ENCODE measurements around the gene DNAJC8.

Gene DNAJC8

GRCh38 chr1:28249013-28249865, 16.4 kb upstream of the DNAJC8 start:
- DNase-seq = peak; percentile 45

- DNase-seq = peak; percentile 75
Observed at GRCh38 chr1:28248273-28249012, 15.6 kb upstream of the DNAJC8 start.

- no peak for DNase-seq
Observed at GRCh38 chr1:28247612-28248272, 14.9 kb upstream of the DNAJC8 start.

- DNase-seq = no peak
Observed at GRCh38 chr1:28246427-28246832, 13.6 kb upstream of the DNAJC8 start.

GRCh38 chr1:28244549-28245251, 11.9 kb upstream of the DNAJC8 start:
- DNase-seq = no peak

GRCh38 chr1:28243685-28244311, 11.0 kb upstream of the DNAJC8 start:
- no peak for DNase-seq

GRCh38 chr1:28241638-28242241, 8.9 kb upstream of the DNAJC8 start:
- no peak for DNase-seq

- DNase-seq = no peak
Observed at GRCh38 chr1:28240024-28240423, 7.2 kb upstream of the DNAJC8 start.

GRCh38 chr1:28239004-28239403, 6.2 kb upstream of the DNAJC8 start:
- DNase-seq = no peak

- DNase-seq = no peak
Observed at GRCh38 chr1:28236656-28237322, 4.0 kb upstream of the DNAJC8 start.

- peak; percentile 99 for DNase-seq
Observed at GRCh38 chr1:28235755-28236655, 3.2 kb upstream of the DNAJC8 start, which contains the start of gene ATP5IF1. Gene ATP5IF1 (plus strand): TSS chr1:28236124. CDS start chr1:28236184, 60 bp downstream.

GRCh38 chr1:28233264-28233606, 406 bp upstream of the DNAJC8 start:
- DNase-seq = no peak

GRCh38 chr1:28229996-28230395, 2.8 kb downstream of the DNAJC8 start:
- no peak for DNase-seq

- DNase-seq = no peak
Observed at GRCh38 chr1:28229089-28229488, 3.7 kb downstream of the DNAJC8 start.

GRCh38 chr1:28213315-28213714, 19.5 kb downstream of the DNAJC8 start:
- DNase-seq = no peak

GRCh38 chr1:28209700-28210099, 23.1 kb downstream of the DNAJC8 start:
- no peak for DNase-seq

GRCh38 chr1:28208818-28209441, 23.9 kb downstream of the DNAJC8 start:
- peak; percentile 20 for DNase-seq

GRCh38 chr1:28205243-28205642, 27.6 kb downstream of the DNAJC8 start:
- no peak for DNase-seq

GRCh38 chr1:28200234-28200873, 32.5 kb downstream of the DNAJC8 start:
- no peak for DNase-seq
